ENCODE data around the gene LHFPL3. TPM values are rescaled to one million over a fixed set of nuclear protein-coding genes. Genes with fewer than 3 reads are reported as not detected.

LHFPL3 gene
- total and polyA plus RNA-seq, 2 experiments from 2014 or later, result 0.24 TPM; not detected in 1

DNA sequence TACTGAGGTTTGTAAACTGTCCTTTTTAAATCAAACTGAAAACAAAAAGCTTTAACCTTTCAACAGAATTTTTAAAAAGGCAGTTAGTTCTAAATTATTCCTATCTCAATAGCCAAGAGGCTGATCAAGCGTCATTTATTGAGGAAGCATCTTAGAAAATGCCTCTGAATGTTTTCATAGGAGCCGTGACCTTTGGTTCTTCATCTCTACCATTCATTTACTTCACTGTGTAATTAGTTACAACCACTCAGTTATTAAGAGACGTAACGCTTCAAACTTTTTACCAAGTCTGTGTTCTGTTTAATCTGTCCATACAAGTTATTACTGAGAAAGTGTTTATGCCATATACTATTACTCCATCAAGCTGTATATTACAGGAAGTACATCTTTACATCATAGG lies 578.2 kb downstream of the LHFPL3 start:
- Histone ChIP-seq H3K27ac (ENCODE audit: low read depth) (no peak overlapping the region), H3K4me3 (no peak overlapping the region), H3K27me3 (ENCODE audit: insufficient read depth) (no peaks in the 10 kb centered on the region), H4K20me1 (replicated peaks; ENCODE audit: insufficient read depth) (no peaks in the 10 kb centered on the region), H3F3A (replicated peaks; ENCODE audit: low read depth) (no peaks in the 10 kb centered on the region), H3K9me2 (ENCODE audit: insufficient read depth) (no peaks in the 10 kb centered on the region), H2AFZ (no peak overlapping the region), H3K4me2 (no peak overlapping the region), H3K4me1 (ENCODE audit: insufficient read depth) (no peaks in the 10 kb centered on the region), H3K79me2 (replicated peaks; ENCODE audit: insufficient read depth) (no peaks in the 10 kb centered on the region), H3K36me3 (ENCODE audit: insufficient read depth) (no peaks in the 10 kb centered on the region)
- DNase-seq (ENCODE audit: low spot score) (no peak), ATAC-seq (no peak)
- no peaks in the 10 kb centered on the region for H3K9me3 Mint-ChIP-seq
- H3K27ac Mint-ChIP-seq, result no peak overlapping the region
- no peak overlapping the region for H3K4me3 Mint-ChIP-seq
- no peaks in the 10 kb centered on the region for H3K4me1 Mint-ChIP-seq
- H3K27me3 Mint-ChIP-seq (ENCODE audit: insufficient read depth, low read depth, poor library complexity), result no peaks in the 10 kb centered on the region
- H3K36me3 Mint-ChIP-seq (ENCODE audit: low read depth), result no peaks in the 10 kb centered on the region
- no peak for TF ChIP-seq POLR2AphosphoS5 (IDR thresholded peaks at IDR 0.05; ENCODE audit: low read depth)
- TF ChIP-seq EZH2phosphoT487 (IDR thresholded peaks at IDR 0.05; ENCODE audit: unreplicated experiment), result no peak
- no peak for TF ChIP-seq STAT1 (IDR thresholded peaks at IDR 0.05; ENCODE audit: unreplicated experiment)
- TF ChIP-seq CREB1 (CRISPR knock-in tag; IDR thresholded peaks at IDR 0.05; ENCODE audit: low read depth), result no peak
- no peak for TF ChIP-seq EZH2 (IDR thresholded peaks at IDR 0.05; ENCODE audit: low read depth, unreplicated experiment)
- TF ChIP-seq ZNF114 (CRISPR knock-in tag; IDR thresholded peaks at IDR 0.05), result no peak
- TF ChIP-seq ZNF331 (CRISPR knock-in tag; IDR thresholded peaks at IDR 0.05; ENCODE audit: low read depth), result no peak
- no peak for TF ChIP-seq ETS1 (IDR thresholded peaks at IDR 0.05)
- no peak for TF ChIP-seq ZNF462 (CRISPR knock-in tag; IDR thresholded peaks at IDR 0.05)
- TF ChIP-seq, protein P1, sequence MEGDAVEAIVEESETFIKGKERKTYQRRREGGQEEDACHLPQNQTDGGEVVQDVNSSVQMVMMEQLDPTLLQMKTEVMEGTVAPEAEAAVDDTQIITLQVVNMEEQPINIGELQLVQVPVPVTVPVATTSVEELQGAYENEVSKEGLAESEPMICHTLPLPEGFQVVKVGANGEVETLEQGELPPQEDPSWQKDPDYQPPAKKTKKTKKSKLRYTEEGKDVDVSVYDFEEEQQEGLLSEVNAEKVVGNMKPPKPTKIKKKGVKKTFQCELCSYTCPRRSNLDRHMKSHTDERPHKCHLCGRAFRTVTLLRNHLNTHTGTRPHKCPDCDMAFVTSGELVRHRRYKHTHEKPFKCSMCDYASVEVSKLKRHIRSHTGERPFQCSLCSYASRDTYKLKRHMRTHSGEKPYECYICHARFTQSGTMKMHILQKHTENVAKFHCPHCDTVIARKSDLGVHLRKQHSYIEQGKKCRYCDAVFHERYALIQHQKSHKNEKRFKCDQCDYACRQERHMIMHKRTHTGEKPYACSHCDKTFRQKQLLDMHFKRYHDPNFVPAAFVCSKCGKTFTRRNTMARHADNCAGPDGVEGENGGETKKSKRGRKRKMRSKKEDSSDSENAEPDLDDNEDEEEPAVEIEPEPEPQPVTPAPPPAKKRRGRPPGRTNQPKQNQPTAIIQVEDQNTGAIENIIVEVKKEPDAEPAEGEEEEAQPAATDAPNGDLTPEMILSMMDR (conservative IDR thresholded peaks at IDR 0.05; ENCODE audit: low read depth in 2 of 2), result no peak
- no peak for TF ChIP-seq NANOG (IDR thresholded peaks at IDR 0.05; ENCODE audit: borderline replicate concordance)
- TF ChIP-seq, protein P2, sequence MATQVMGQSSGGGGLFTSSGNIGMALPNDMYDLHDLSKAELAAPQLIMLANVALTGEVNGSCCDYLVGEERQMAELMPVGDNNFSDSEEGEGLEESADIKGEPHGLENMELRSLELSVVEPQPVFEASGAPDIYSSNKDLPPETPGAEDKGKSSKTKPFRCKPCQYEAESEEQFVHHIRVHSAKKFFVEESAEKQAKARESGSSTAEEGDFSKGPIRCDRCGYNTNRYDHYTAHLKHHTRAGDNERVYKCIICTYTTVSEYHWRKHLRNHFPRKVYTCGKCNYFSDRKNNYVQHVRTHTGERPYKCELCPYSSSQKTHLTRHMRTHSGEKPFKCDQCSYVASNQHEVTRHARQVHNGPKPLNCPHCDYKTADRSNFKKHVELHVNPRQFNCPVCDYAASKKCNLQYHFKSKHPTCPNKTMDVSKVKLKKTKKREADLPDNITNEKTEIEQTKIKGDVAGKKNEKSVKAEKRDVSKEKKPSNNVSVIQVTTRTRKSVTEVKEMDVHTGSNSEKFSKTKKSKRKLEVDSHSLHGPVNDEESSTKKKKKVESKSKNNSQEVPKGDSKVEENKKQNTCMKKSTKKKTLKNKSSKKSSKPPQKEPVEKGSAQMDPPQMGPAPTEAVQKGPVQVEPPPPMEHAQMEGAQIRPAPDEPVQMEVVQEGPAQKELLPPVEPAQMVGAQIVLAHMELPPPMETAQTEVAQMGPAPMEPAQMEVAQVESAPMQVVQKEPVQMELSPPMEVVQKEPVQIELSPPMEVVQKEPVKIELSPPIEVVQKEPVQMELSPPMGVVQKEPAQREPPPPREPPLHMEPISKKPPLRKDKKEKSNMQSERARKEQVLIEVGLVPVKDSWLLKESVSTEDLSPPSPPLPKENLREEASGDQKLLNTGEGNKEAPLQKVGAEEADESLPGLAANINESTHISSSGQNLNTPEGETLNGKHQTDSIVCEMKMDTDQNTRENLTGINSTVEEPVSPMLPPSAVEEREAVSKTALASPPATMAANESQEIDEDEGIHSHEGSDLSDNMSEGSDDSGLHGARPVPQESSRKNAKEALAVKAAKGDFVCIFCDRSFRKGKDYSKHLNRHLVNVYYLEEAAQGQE (IDR thresholded peaks at IDR 0.05; ENCODE audit: unreplicated experiment), result no peak
- TF ChIP-seq JUNB (IDR thresholded peaks at IDR 0.05; ENCODE audit: unreplicated experiment), result no peak
